RWPE2 (cell line): ENCODE data around the gene LRCOL1.

Experiments used
- ATAC-seq: fragments of 200-7000 bp; cut with Tn5 transposase; 3 replicates; pipeline ENCODE4 v1.9.1; 2021; ENCODE audit warnings: low read depth
- DNase-seq: peaks from one replicate; pipeline ENCODE4 v3.0.0-alpha.2; 2020; ENCODE audit warnings: low spot score
- H3K27ac ChIP-seq: fragments of 450-650 bp; 2 replicates; pipeline ENCODE4 v1.5.1; 2017; ENCODE audit warnings: mild to moderate bottlenecking; ENCODE audit not compliant: poor library complexity, severe bottlenecking
- H3K27me3 ChIP-seq: fragments of 250-450 bp; sonication (Bioruptor Pico); 2 replicates; pipeline ENCODE4 v1.5.1; 2021; ENCODE audit warnings: mild to moderate bottlenecking, moderate library complexity; ENCODE audit not compliant: insufficient read depth, poor library complexity, severe bottlenecking
- H3K36me3 ChIP-seq: fragments of 250-450 bp; sonication (Bioruptor Pico); 2 replicates; pipeline ENCODE4 v1.5.1; 2020; ENCODE audit warnings: low read depth, mild to moderate bottlenecking, moderate library complexity
- H3K4me1 ChIP-seq: fragments of 250-450 bp; sonication (Bioruptor Pico); 2 replicates; pipeline ENCODE4 v1.5.1; 2021; ENCODE audit warnings: mild to moderate bottlenecking, moderate library complexity; ENCODE audit not compliant: insufficient read depth, poor library complexity, severe bottlenecking
- H3K4me3 ChIP-seq: fragments of 250-450 bp; sonication (Bioruptor Pico); 2 replicates; pipeline ENCODE4 v1.5.1; 2021; ENCODE audit warnings: mild to moderate bottlenecking, moderate library complexity; ENCODE audit not compliant: severe bottlenecking
- H3K9me3 ChIP-seq: fragments of 250-450 bp; sonication (Bioruptor Pico); 2 replicates; pipeline ENCODE4 v1.5.1; 2021; ENCODE audit warnings: mild to moderate bottlenecking, moderate library complexity; ENCODE audit not compliant: severe bottlenecking
- TF ChIP-seq, protein P1 (sequence below): fragments of 450-650 bp; IDR thresholded peaks from one replicate; pipeline ENCODE4 v1.5.1; 2017; ENCODE audit warnings: mild to moderate bottlenecking, moderate library complexity; ENCODE audit not compliant: poor library complexity, severe bottlenecking

The LRCOL1 gene

GRCh38 chr12:132561427-132562156 lies 48.8 kb downstream of the LRCOL1 start:
- 0 out of 3 replicates have a peak, but pooled peaks have one; percentile 16 for ATAC-seq

DNA sequence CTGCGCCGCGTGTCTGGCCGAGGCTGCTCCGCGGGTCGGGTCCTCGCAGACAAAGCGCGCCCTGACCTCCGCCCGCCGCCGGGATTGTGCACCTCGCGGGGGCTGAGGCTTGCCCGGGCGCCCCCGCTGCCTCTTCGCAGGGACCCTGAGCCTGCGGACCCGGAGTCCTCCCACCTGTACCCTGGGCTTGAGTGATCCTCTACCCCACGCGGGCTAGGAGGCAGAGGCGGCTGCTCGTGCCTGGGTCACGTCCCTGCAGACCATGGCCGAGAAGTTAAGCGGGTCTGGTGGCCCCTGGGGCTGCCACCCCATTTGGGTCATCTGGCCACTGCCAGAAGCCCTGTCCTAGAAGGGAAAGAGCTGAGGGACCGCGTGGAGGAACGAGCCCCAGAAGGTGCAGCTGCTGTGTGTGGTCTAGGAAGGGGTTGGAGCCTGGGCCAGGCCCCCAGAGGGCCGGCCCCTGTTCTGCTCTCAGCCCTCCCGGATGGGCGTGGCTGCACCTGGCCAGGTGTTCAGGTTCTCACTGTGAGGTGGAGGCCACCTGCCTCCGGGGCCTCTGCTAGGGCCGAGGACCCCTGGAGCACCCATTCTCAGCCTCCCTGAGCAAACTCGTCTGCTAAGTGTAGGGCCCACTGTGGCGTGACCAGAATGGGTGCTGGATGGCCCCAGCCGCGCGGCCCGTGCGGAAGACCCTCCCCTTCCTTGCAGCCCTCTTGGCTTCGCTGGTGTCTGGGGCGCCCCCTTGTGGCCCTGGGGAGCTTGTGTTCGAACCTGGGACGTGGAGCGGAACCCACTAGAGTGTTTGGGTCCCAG lies 49.6 kb downstream of the LRCOL1 start:
- TF ChIP-seq, protein P1, sequence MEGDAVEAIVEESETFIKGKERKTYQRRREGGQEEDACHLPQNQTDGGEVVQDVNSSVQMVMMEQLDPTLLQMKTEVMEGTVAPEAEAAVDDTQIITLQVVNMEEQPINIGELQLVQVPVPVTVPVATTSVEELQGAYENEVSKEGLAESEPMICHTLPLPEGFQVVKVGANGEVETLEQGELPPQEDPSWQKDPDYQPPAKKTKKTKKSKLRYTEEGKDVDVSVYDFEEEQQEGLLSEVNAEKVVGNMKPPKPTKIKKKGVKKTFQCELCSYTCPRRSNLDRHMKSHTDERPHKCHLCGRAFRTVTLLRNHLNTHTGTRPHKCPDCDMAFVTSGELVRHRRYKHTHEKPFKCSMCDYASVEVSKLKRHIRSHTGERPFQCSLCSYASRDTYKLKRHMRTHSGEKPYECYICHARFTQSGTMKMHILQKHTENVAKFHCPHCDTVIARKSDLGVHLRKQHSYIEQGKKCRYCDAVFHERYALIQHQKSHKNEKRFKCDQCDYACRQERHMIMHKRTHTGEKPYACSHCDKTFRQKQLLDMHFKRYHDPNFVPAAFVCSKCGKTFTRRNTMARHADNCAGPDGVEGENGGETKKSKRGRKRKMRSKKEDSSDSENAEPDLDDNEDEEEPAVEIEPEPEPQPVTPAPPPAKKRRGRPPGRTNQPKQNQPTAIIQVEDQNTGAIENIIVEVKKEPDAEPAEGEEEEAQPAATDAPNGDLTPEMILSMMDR: peak; percentile 91
- Histone ChIP-seq H3K27me3 (no peaks in the 10 kb centered on the region), H3K36me3 (no peaks in the 10 kb centered on the region), H3K4me1 (no peaks in the 10 kb centered on the region), H3K27ac (peak overlapping the region; percentile 48), H3K4me3 (peak overlapping the region; percentile 96), H3K9me3 (no peaks in the 10 kb centered on the region)
- DNase-seq (no peak), ATAC-seq (peak; percentile 85)

More at GRCh38 chr12:132561427-132562156, 48.8 kb downstream of the LRCOL1 start:
- H3K36me3 ChIP-seq: no peaks in the 10 kb centered on the region
- peak overlapping the region; percentile 96 for H3K4me3 ChIP-seq
- no peak for DNase-seq
- no peaks in the 10 kb centered on the region for H3K27me3 ChIP-seq
- H3K27ac ChIP-seq: no peak overlapping the region
- H3K4me1 ChIP-seq: no peaks in the 10 kb centered on the region
- TF ChIP-seq, protein P1: peak; percentile 70
- H3K9me3 ChIP-seq: no peaks in the 10 kb centered on the region

DNA sequence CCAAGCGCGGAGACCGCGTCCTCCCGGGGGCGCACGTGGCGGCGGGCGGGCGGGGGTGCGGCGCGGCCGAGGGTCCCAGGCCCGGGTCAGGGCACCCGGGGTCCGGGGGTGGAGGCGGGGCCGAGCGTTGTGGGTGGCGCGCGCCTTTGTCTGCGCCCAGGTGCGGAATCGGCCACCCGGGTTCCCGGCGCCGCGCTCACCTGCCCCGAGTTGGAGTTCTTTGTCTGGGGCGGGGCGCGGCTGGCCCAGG lies 50.1 kb downstream of the LRCOL1 start:
- Histone ChIP-seq H3K27me3 (no peaks in the 10 kb centered on the region), H3K4me1 (no peaks in the 10 kb centered on the region), H3K4me3 (peak overlapping the region; percentile 96), H3K27ac (peak overlapping the region; percentile 48), H3K36me3 (no peaks in the 10 kb centered on the region), H3K9me3 (no peaks in the 10 kb centered on the region)
- TF ChIP-seq, protein P1: no peak
- DNase-seq: no peak
- ATAC-seq: peak; percentile 48

DNA sequence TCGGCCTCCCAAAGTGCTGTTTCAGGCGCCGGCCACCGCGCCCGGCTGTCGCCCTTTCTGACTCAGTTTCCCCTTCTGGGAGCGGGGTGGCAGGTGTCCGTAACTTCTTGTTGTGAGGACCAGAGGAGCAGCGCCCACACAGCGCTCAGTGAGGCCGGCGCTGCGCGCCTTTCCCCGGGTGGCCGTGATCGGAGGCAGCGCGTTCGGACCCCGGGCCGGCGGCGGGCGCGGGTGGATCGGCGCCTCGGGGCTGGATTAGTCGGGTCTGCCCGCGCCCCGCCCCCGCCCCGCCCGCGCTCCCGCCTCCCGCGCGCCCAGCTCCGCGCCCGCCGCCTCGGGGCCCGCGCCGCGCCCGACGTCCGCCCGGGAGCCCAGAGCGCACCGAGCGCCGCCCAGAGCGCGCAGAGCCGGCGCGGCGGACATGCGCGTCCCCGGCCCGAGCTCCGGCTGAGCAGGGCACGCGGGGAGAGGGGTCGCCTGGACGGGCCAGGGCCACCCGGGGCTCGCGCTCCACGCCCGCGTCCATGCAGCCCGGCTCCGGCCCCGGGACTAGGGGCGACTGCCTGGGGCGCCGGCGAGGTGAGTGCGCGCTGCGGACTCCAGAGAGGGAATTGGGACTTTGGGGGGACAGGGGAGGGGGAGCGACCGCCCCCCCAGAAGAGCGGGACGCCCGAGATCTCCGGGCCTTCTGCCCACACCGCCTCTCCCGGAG lies 50.6 kb downstream of the LRCOL1 start:
- TF ChIP-seq, protein P1: no peak
- Histone ChIP-seq H3K9me3 (no peaks in the 10 kb centered on the region), H3K36me3 (no peaks in the 10 kb centered on the region), H3K4me3 (peak overlapping the region; percentile 96), H3K27me3 (no peaks in the 10 kb centered on the region), H3K4me1 (no peaks in the 10 kb centered on the region), H3K27ac (peak overlapping the region; percentile 48)
- DNase-seq (no peak), ATAC-seq (peak; percentile 49)
